OCI-LY7 (cell line): ENCODE results near the gene CCDC110.

Experiments
- CTCF ChIP-seq: fragments of 200-600 bp; sonication (generic); conservative IDR thresholded peaks from 2 replicates; pipeline ENCODE4 v1.5.1; 2014; ENCODE audit warnings: mild to moderate bottlenecking, antibody characterized with exemption, low read length, moderate library complexity, mixed read lengths
- EZH2phosphoT487 ChIP-seq: fragments of 200-600 bp; sonication (generic); IDR thresholded peaks from 2 replicates; pipeline ENCODE4 v1.6.1; 2018; ENCODE audit warnings: low read depth, borderline replicate concordance, mild to moderate bottlenecking, mixed run types, antibody characterized with exemption, low read length, moderate library complexity, mixed read lengths

- no peak for TF ChIP-seq EZH2phosphoT487
- no peak for TF ChIP-seq CTCF
These were observed 46.5 kb upstream of the CCDC110 start for GRCh38 chr4:185518069-185518468.
